LNCAP (cell line): ENCODE data around the gene SYCE1.

Source experiments
- CTCF ChIP-seq: fragments of 450-650 bp; IDR thresholded peaks from 2 replicates; pipeline ENCODE4 v1.5.1; 2017; ENCODE audit warnings: mild to moderate bottlenecking

Gene SYCE1

GRCh38 chr10:133525444-133525843 lies 39.9 kb downstream of the SYCE1 start:
- no peak for TF ChIP-seq CTCF

- no peak for TF ChIP-seq CTCF
Measured at GRCh38 chr10:133523631-133524203, 41.7 kb downstream of the SYCE1 start.

- peak; percentile 98 for TF ChIP-seq CTCF
Measured at GRCh38 chr10:133520193-133520738, 45.1 kb downstream of the SYCE1 start.

DNA sequence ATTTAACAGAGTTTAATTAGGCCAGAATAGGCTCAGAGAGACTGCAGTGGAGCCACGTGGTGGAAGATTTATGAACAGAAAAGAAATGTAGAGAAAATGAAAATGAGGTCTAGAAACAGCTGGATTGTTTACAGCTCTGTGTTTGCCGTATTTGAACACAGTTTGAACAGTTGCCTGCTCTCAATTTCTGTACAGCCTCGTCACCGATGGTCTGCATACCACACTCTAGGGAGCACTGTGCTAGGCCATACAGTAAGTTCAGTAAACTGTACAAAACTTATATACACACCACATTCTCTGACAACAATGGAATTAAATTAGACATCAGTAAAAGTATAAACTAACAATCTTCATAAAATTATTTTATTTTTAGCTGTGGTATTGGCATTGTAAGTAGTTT lies 49.3 kb downstream of the SYCE1 start:
- no peak for TF ChIP-seq CTCF

DNA sequence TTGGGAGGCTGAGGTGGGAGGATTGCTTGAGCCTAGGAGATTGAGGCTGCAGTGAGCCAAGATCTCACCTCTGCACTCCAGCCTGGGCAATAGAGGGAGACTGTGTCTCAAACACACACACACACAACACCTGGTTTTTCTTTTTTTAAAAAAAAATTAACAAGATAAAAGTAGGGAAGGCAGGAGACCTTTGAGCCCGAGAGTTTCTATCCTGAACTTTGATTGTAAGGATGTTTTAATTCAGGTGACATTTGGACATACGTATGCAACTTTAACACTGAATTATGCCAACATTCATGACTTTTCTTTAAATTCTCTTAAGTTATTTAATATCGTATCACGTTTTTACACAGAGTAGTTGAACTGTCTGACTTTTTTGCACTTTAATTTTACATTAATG lies 49.9 kb downstream of the SYCE1 start:
- no peak for TF ChIP-seq CTCF

DNA sequence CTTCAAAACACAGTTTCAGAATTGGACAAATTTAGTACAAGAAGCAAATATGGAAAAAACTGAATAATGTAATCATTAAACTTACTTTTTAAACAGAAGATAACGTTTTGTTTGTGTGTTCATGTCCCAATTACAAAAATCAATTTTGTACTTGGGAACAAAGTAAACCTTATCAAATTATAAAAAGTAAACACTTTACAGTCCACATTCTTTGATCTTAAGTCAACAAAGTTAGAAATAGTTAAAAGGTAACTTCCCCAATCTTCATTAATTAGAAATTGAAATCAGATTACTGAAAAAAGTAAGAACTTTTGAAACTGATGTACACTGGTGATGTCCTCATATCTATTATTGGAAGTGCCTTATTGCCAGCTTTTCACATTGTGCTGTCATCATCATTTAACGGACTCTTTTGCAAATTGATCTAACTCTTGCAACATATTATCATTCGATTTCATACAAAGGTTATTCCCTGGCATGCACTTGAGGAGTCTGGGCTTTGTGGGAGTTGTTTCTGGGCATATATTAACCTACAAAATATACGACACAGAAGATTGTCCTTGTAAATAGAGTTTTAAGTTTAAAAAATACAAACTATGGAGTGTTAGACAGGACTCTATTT lies 53.4 kb downstream of the SYCE1 start:
- TF ChIP-seq CTCF = no peak

DNA sequence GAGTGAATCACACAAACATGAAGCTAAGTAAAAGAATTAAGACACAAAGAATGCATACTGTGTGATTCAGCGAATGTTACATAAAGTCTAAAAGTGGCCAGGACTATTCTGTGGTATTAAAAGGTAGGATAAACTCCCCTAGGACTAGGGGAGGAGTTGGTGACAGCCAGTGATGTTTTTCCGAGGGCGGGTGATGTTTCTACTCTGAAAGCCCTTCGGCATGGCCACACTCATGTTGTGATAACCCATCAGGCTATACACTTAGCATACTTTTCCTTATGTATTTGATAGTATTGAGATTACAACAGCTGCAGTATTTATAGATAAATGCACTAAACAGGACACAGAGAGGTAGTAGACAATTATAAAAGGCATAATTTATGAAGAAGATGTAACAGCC lies 54.0 kb downstream of the SYCE1 start:
- TF ChIP-seq CTCF = no peak
